ENCODE results near the gene NCOA6.

- TF ChIP-seq POLR2A (IDR thresholded peaks at IDR 0.05) (no peak), CTCF (IDR thresholded peaks at IDR 0.05) (no peak)
These were observed 114.9 kb downstream of the NCOA6 start for GRCh38 chr20:34710568-34710839.

All from transverse colon (tissue), 3 donors.